GM04503 (cell line): ENCODE measurements around the gene RADX.
A peak's percentile ranks its signal among the peaks of the same experiment; 100 is the strongest.
"Not testable (repeated sequence)": the region's sequence is repeated elsewhere in the genome, so short reads cannot be mapped to it uniquely, and the experiment has no call there.

Source experiments
- DNase-seq: peaks from one replicate; pipeline ENCODE4 v3.0.0-alpha.2; 2012; ENCODE audit warnings: low read depth

Gene RADX, protein sequence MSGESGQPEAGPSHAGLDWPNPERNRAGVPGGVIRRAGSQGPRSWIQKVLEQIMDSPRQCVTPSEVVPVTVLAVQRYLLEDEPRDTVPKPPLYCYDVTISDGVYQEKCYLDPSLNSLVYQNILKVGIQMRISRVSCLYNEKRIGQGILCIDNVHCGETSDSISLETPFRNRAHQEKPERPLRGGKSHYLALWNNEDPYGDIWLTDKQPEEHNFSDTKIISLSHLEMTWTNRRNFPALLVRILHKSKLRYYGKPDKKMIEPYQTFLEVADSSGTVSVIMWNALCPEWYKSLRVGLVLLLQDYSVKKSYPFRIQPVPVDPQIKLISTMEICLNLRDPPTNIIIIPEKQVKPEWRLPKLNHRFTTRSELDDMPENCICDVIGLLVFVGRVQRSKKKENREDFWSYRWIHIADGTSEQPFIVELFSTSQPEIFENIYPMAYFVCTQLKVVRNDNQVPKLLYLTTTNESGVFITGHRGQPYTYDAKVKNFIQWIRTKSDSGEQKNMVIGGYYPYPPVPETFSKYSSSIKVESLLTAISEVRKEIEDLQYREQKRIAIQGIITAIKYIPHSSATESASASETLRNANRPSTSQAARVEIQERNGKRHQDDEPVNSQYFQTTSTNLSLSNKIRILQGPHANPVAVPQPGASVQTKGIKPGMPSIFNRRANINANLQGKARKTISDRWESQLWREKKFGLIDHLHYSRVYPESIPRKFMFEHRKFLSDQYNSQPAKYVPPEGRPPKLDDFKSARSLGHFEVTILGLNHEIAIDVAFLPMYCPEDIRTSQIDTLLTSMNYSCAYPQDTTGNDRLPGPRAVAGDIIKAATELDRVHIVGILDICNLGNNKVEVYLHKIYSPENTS

DNA sequence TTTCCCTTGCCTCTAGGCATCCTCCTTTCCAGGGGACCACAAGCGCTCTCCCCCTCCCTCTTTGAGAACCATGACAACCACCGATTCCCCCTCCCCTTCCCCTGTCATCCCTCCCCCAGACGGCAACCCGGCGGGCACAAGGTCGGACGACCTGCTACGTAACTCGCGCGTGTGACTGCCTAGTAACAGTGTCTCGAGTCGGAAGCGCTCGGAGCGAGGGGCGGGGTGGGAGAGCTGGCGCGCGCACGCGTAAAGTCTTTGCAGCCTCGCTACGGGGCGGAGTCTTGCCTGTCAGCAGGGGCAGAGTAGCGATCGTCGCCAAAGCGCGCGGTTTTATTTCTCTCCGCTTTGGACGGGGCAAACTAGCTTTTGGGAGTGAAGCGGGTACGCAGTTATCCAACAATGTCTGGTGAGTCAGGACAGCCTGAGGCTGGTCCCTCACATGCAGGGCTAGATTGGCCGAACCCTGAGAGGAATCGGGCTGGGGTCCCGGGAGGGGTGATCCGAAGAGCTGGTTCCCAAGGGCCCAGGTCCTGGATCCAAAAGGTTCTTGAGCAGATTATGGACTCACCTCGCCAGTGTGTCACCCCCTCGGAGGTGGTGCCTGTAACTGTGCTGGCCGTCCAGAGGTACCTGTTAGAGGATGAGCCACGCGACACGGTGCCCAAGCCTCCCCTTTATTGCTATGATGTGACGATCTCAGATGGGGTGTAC is at the start of gene RADX:
Gene RADX (plus strand): TSS at position 300 of the 714 bp plus-strand sequence. CDS start 103 bp downstream, at position 403.
- DNase-seq = peak; percentile 1

DNA sequence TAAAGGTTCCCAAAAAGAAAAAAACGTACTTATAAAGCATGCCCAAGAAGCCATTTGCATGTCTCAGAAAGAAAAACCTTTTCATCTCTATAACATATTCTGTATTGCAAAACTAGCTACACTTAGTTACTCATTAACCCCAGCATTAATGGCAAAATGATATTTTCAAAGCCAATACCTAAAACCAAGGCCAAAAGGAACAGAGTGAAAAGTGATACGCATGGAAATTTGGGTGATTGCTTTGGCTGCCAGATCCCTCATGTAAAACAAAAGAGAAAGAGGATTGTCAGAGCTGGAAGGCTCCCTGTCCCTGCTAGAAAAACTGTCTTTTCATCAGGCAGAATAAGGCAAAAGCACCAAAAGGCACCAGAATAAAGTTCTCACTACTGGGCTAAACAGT is 46.8 kb upstream of the RADX start:
- no peak for DNase-seq

DNA sequence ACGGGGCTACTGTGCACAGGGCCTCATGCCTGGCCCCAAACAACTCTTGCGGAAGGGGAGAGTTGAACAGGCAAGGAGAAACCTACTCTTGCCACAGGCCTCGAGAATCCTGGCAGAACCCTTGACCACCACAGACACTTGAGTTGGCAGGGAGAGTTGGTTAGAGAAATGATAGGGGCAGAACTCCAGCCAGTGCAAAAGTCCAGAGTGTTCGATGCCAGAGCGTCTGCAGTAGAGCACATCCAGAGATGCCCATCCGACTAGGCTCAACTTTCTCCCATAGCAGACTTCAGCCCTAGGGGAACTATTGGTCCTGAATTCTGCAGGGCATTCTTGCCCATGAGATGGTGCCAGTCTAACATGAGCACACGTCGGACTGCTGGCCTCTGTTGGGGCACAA is 45.4 kb upstream of the RADX start:
- DNase-seq = no peak

DNA sequence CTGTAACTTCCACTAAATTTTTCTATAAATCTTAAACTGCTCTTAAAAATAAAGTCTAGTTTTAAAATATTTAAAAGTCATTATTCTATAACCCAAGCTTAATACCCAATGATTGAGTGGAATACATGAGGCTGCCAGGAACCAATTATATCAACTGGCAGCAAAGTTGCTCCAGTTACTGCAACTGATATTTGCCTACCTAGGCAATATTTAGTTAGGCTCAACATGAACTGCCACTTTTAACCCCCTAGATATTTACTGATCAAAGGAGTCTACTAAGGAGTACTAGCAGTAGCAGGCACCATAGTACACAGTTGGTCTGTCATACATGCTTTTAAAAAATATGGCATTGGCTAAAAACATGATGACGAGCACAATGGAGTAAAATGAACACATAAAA is 29.9 kb upstream of the RADX start:
- DNase-seq = no peak

DNA sequence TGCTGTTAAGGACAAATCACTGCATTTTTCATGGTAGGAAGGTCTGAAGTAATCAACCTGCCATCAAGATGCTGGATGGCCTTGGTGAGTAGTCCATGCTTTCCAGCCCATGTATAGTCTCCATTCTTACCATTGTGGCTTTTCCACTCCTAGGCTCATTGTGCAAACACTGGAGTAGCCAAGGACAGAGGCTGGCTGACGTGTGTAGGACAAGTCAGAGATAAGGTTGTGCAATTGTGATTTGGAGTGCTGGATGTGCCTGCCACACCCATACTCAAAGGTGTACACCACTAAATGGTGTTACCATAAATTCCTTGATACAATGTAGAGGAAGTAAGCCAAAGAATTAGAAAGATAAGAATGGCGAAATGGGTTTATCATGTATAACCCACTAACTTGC is 26.3 kb upstream of the RADX start:
- no peak for DNase-seq

DNA sequence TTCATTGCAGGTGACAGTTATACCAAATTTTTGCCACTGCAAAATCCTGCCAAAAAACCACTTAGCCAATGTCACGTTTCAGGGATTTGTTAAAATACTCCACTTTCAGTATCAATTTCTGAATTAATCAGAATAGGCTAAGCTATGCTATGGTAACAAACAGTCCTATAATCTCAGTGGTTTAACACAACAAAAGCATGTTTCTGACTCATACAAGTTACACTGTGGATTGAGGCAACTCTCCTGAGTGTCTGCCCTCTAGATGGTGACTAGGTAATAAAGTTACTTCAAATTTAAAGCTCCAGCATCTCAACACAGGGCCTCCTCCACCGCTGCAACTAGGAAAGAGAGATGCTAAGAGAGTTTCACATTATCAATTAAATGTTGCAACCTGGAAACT is 23.0 kb upstream of the RADX start:
- DNase-seq = no peak

DNA sequence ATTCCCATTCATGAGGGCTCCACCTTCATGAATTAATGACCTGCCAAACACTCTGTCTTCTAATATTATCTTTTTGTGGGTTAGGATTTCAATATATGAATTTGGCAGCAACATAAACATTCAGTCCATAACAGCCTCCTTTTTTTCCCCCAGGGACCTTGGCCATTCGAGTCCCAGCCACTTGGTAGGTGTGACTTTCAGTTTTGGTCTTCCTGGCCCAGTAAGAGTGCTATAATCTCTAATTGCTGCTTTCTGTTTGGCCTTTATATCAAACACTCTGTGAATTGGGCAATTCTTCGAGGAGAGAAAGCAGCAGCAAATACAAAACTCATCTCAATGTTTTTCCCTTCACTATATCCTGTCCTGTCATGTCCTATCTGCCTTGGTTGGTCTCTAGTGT is 12.4 kb upstream of the RADX start:
- no peak for DNase-seq

DNA sequence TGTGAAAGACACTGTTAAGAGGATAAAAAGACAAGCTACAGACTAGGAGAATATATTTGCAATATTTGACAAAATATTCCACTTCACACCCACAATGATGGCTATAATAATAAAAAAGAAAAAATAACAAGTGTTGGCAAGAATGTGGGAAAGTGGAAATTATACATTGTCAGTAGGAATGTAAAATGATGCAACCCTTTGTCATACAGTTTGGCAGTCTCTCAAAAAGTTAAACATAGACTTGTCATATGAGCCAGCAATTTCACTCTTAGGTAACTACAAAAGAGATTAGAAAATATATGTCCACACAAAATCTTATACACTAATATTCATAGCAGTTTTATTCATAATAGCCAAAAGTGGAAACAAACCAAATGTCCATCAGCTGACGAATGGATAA is 5.2 kb upstream of the RADX start:
- DNase-seq = no peak

DNA sequence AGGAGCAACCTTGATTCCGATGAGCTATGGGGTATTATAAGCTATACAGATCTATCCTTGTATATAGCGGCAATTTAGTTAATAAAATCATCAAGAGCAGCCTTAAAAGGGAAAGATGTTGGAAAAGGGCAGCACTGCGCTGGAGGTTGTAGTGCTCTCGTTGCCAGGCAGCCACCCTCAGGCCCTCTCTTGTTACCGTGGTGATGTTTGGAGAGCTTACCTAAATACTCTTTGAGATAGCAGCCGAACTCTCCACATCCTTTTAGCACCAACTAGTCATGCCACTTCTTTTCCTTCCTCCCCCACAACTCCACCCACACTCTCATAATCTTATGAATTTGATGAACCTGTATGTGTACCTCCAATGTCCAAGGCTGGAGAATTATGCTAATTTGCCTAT is 3.8 kb upstream of the RADX start:
- no peak for DNase-seq

DNA sequence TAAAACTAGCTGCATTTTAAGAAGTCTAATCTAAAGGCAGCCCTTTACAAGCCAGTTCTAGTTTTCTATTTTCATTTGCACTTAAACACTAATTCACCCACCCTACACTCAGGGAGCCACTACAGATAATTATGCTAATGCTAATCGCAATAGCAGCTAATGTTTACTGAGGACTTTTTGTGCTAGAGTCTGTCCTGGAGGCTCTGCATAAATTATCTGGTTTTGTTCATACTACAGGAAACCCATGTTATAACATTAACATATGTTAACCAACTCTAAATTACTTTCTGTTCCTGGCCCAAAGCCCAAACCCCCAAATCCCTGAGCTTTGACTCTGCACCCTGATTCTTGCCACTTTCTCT is 480 bp upstream of the RADX start:
- no peak for DNase-seq

DNA sequence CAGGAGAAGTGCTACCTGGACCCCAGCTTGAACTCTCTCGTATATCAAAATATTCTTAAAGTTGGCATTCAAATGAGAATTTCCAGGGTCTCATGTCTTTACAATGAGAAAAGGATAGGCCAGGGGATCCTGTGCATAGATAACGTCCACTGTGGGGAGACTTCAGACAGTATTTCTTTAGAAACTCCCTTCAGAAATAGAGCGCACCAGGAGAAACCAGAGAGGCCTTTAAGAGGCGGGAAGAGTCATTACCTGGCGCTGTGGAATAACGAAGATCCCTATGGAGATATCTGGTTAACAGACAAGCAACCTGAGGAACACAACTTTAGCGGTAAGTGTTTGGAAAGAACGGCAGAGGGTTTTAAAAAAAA is 600 bp downstream of the RADX start:
- DNase-seq = no peak

DNA sequence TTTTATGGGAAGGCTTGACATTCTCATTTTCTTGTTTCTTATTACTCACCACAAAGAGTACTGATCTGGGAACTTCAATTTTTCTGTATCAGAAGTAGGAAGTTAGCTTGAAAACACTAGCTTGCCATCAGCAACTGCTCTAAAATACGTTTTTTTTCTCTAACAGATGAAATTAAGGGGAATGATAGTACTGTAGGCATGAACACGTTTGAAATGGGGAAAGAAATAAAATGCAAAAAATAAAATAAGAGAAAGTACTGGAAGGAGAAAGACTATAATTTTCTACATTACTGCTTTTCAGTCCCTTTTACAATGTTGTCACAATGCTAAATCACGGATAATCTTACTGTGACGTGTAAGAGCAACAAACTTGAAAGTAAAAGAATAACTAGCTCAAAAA is 1.5 kb downstream of the RADX start:
- DNase-seq = no peak

DNA sequence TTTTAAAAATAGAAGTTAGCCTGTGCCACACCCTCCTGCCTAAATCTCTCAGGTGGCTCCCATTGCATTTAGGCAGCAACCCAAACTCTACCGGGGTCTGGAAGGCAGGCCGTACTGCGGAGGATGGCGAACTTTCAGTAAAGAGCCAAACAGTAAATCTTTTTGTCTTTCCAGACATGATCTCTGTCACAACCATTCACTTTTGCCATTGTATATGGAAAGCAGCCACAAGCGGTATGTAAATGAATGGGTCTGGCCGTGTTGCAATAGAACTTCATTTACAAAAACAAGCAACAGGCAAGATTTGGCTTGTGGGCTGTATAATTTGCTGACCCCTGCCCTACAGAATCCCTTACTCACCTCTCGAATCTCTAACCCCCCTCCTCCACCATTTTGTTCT is 3.3 kb downstream of the RADX start:
- DNase-seq = no peak

DNA sequence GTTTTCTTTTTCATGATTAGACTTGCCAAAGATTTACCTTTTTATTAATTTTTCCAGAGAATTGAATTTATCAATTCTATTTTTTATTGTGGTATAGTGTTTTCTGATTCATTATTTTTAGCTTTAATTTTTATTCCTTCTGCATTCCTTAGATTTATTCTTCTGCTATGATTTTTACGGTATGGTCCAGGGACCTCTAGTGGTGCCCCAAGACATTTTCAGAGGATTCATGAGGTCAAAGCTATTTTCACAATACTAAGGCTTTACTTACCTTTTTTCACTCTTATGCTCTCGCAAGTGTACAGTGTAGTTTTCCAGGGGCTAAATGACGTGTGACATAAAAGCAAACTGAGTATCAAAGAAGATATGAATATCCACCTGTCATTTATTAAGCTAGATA is 8.0 kb downstream of the RADX start:
- no peak for DNase-seq

DNA sequence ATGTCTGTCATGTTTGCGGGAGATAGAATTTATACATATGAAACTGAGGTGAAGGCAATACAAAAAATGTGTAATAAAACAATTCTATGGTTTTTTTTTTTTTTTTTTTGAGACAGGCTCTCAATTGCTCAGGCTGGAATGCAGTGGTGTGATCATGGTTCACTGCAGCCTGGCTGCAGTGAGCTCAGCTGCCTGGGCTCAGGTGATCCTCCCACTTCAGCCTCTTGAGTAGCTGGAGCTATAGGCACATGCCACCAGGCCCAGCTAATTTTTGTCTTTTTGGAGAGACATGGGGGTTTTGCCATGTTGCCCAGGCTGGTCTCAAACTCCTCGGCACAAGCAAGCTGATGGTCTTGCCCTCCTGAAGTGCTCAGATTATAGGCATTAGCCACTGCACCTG is 10.1 kb downstream of the RADX start:
- no peak for DNase-seq

DNA sequence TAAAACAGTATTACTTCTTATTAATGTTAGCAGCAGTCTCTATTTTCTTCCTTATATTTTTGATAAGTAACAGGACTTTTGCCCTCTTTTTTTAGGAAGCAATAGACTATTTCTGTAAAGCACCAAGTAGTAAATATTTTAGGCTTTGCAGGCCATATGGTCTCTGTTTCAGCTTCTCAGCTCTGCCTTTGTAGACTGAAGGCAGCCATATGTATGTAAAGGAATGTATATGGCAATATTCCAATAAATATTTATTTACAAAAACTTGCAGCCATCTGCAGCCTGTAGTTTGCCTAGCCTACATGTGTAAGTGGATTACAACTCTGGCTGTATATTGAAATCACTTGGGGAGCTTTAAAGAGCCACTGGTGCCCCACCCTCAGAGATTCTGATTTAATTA is 15.0 kb downstream of the RADX start:
- DNase-seq = no peak

DNA sequence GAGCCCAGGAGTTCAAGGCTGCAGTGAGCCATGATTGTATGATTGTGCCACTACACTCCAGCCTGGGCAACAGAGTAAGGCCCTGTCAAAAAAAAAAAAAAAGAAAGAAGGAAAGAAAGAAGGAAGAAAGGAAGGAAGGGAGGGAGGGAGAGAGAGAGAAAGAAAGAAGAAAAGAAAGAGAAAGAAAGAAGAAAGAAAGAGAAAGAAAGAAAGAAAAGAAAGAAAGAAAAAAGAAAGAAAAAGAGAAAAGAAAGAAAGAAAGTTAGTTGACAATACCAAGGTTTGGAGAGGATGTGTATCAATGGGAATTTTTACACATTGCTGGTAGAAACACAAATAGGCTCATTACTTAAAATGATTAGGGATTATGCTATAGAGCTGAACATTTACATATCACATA is 19.8 kb downstream of the RADX start:
- DNase-seq = no peak

DNA sequence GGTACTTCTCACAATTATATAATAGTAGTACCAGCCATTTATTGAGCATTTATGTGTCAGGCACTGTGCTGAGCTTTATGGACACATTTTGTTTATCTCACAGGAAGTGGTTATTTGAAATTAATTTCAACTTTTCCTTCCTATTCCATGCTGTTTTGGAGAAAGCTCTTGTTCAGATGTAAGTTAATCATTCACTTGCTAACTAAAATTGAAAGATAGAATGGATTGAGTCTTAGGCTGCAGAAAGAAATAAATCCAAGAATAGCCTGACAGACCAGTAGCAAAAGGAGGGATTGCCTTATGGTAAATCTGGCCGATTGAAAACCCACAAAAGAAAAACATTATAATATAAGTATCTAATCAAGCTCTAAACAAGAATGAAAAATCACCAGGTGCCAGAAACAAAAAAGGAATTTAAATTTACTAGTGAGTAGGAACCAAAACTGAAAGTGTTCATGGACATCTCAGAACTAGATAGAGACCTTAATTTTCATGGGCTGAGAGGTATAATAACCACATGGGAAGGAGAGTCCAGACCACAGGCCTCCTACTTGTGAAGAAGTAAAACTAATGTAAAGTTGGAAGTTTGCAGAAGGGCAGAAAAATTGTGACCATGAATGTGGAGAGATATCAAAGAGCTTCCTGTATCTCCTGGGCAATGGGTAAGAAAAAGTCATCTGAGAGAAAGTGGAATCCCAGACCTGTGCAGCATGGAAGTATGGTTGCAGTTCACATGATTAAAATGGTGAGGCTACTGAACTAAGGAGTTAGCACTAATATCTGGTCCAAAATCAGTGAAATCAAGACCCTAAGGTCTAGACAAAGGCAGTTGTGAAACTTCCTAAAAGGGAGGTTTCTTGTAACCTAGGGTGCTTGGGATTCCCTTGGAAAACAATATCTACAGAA is 38.0 kb downstream of the RADX start:
- DNase-seq = no peak

DNA sequence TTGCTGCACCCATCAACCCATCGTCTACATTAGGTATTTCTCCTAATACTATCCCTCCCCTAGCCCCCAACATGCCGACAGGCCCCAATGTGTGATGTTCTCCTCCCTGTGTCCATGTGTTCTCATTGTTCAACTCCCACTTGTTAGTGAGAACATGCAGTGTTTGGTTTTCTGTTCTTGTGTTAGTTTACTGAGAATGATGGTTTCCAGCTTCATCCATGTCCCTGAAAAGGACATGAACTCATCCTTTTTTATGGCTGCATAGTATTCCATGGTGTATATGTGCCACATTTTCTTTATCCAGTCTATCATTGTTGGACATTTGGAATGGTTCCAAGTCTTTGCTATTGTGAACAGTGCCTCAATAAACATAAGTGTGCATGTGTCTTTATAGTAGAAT is 41.8 kb downstream of the RADX start:
- not testable (repeated sequence) for DNase-seq

DNA sequence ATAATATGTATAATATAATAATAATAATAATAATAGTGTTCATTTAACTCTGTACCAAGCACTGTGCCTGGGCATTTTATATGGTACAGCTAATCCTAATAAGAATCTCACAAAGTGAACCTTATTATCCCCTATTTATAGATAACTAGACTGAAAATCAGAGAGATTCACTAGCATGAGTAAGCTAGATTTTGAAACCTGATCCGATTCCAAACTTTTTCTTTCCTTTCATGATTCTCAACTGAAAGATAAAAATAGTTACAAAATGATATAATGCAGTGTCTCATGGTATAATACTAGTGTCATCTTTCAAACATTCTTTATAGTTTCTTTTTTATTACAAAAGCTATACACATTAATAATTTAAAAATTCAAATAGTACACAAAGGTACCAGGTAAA is 58.9 kb downstream of the RADX start:
- DNase-seq = peak; percentile 7

DNA sequence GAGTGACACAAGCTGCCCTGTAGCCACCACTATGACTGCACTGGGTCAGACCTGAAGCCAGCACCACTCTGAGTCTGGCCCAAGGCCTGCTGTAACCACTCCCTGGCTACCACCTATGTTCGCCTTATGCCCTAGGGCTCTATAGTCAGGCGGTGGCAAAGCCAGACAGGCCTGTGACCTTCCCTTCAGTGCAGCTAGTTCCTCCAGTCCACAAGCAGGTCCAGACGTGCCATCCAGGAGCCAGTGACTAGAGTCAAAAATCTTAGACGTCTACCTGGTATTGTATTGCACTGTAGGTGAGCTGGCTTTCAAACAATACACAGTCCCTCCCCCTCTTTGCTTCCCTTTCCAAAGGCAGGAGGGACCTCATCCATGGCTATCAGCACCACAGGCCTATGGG is 60.7 kb downstream of the RADX start:
- no peak for DNase-seq

DNA sequence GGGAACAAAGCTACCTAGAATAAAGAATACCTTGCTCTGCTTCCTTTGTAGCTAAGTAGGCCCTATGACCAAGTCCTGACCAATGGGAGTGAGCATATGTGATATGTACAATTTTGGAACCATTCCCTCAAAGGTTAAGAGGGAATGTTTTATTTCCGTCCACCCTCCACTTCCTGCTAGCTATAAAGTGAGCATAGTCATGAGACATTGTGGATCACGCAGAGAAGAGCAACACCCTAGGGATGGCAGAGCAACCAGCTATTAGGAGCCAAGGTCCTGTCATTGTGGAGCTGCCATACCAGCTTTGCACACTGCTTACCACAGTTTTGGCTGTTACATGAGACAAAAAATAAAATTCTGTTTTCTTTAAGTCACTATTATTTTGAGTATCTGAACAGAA is 68.9 kb downstream of the RADX start:
- DNase-seq = no peak
